ENCODE data around the gene DYRK1A.
A peak's percentile ranks its signal among the peaks of the same experiment; 100 is the strongest.
"Not testable (repeated sequence)": the region's sequence is repeated elsewhere in the genome, so short reads cannot be mapped to it uniquely, and the experiment has no call there.

DYRK1A gene

DNA sequence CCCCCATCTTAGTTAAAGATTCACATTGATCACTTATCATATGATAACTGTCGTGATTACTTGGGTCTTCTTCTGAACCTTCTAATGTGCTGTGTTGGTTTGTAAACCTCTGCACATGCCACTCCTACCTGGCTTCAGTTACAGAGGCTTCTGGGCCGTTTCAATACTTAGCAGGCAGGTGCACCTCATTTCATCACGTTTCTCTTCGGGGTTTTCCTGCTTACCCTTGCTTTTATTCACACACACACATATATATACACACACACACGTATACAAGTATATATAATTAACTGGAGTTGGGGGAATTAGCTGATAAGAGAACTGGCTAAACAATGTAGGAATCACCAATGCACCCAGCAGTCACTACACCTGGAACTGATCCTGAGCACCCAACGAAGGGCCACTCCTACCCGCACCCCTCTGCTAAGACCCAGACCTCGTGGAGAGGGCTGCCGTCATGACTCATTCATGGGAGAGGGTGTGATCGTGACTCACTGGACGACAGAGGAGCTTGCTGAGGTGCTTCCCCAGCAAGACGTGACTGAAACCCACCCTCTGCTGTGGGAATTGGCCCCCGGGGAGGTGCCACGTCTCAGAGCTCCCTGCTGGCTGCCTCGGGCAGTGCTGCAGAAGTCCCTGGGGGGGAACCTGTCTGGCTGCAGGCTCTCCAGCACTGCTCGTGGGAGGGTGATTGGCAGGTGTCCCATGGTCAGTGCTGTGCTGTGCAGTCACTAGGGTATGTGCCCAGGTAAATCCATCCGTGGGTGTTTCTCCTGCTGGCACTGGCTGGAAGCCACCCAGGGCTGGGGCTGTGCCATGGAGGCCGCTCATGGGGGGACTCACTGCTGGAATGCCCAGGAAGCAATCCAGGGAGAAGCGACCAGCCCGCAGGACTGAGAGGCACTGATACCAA lies 166.6 kb downstream of the DYRK1A start:
- DNase-seq: no peak

- no peak for DNase-seq
These were observed 167.9 kb downstream of the DYRK1A start for GRCh38 chr21:37534431-37534830.

DNA sequence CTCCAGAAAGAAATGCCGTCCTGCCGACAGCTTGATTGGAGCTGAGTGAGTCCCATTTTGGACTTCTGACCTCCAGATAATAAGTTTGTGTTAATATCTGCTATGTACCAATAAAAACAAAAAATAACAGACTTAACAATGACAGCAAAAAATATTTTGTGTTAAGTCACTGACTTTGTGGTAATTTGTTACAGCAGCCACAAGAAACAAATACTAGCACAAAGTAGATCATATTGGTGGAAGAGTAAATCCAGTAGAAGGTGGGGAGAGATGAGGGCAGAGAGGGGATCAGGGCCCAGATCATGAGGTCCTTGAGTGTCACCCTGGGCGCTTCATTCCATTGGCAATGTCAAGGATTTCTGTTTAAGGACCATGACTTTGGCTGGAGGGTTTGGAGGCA lies 168.6 kb downstream of the DYRK1A start:
- no peak for DNase-seq

GRCh38 chr21:37535672-37536071 lies 169.1 kb downstream of the DYRK1A start:
- no peak for DNase-seq

DNA sequence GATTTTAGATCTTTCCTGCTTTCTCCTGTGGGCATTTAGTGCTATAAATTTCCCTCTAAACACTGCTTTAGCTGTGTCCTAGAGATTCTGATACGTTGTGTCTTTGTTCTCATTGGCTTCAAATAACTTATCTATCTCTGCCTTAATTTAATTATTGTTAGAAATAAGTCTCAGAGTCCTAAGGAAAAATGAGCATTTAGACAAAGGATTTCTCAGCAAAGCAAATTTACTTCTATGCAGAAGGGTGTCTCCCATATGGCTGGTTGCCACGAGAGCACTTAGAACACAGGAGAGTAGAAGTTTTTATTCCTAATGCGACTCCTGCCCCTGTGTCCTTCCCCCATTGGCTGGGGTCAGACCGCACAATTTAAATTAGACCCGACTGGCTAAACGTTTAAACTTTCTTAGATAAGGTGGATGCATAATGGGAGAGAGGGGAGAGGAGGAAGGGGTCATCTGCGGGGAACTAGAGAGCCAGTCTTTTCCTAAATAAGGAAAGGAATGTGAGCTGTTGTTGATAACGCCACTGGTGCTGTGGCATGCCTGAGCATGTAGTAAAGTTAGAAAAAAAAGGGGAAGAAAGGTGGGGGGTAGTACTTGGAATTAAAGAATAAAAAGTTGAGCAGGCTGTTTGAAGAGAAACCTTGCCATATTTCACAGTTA lies 170.2 kb downstream of the DYRK1A start:
- DNase-seq: no peak

DNA sequence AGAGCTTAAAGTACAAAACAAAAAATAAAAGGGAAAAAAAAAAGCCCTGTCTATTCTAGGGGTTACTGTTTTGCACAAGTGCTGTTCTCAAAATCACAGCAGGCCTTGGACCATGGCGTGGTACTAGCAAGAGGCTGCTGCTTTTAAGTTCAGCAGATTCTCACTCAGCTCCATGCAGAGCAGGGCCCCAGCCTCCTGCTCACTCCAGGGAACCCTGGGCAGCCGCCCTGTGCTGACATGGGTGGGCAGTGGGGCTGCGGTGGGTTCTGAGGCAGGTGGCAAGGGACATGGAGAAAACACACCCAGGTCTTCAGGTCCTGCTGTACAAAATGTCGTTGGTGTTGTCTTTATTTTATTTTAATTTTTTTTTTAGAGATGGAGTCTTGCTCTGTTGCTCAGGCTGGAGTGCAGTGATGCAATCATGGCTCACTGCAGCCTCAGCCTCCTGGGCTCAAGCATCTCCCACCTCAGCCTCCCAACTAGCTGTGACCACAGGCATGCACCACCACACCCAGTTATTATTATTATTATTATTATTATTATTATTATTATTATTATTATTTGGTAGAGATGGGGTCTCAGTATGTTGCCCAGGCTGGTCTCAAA lies 170.9 kb downstream of the DYRK1A start:
- no peak for DNase-seq

GRCh38 chr21:37538971-37539590 lies 172.5 kb downstream of the DYRK1A start:
- DNase-seq: no peak

DNA sequence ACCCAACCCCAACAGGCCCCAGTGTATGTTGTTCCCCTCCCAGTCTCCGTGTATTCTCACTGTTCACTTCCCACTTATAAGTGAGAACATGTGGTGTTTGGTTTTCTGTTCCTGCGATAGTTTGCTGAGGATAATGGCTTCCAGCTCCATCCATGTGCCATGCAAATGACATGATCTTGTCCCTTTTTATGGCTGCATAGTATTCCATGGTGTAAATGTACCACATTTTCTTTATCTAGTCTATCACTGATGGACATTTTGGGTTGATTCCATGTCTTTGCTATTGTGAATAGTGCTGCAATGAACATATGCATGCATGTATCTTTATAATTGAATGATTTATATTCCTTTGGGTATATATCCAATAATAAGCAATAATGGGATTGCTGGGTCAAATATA lies 174.6 kb downstream of the DYRK1A start:
- DNase-seq: not testable (repeated sequence)

DNA sequence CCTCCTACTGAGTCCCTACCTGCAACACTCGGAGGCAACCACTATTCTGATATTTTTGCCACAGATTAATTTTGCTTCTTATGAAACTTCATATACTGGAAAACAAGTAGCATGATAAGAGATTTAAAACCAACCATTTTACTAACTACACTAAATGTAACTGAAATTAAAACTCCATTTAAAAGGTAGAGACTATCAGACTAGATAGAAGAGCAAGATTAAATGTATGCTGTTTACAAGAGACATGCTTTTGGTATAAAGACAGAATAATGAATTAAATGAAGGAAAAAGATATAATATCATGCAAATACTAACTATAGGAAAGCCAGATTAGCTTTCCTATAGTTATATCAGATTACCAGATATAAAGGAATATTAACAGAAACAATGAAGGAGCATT lies 175.9 kb downstream of the DYRK1A start:
- DNase-seq: no peak

GRCh38 chr21:37546299-37546908 lies 179.8 kb downstream of the DYRK1A start:
- no peak for DNase-seq

GRCh38 chr21:37546949-37547614 lies 180.5 kb downstream of the DYRK1A start:
- peak; percentile 3 for DNase-seq

DNA sequence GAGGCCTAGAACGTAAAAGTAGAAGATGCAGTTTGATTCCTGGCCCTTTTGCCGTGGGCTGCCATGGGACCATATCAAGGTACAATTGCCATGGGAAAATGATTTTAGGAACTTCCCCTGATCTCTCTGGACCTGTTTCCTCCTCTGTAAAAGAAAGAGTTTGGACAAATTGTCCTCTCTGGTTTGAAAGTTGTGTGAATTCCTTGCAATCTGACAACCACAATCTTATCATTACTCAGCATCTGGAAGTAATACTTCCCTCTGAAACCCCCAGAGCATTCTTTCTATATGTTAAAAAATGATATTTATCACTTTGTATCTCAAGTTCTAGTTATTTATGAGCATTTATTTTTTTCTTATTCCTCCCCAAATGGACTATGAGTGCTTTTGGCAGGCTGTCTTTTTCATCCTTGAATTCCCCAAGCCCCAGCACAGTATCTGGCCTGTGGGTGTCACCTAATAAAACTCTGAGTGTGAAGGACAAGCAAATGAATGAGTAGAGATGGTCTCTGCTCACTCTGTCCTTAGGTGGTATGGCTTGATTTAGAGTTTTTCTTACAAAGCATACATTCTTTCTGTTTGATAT lies 181.1 kb downstream of the DYRK1A start:
- no peak for DNase-seq

DNA sequence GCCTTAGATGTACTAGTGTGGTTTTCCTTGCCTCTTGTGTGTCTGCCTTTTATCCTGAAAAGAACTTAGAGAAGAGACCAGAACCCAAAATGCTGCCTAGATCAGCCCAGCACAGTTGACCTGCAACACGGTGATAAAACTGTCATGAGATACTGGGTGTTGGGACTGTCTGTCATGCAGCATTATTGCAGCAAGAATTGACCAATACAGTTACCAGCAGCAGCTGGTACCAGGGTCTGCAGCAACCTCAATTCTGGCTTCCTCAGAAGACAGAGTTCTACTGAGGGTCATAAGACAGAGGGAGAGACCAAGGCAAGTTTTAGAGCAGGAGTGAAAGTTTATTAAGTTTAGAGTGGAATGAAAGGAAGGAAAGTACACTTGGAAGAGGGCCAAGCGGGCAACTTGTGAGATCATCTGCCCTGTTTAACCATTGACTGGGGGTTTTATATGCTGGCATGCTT lies 182.0 kb downstream of the DYRK1A start:
- no peak for DNase-seq

GRCh38 chr21:37549730-37550129 lies 183.2 kb downstream of the DYRK1A start:
- DNase-seq: not testable (repeated sequence)

DNA sequence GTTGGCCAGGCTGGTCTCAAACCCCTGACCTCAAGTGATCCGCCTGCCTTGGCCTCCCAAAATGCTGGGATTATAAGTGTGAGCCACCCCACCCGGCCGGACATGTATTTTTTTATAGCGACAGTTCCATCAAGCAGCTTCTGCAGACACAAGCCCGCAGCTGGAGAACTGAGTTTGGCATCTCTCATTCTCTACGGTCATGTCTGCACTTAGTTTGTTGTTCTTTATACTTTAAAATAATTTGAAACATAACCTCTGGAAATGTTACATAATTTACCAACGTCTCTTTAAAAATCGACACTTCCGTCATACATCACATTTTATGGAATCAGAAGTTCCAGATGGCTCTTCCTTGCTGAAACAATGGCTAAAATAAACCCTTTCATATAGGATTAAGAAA lies 183.6 kb downstream of the DYRK1A start:
- DNase-seq: no peak

GRCh38 chr21:37550618-37551330 lies 184.2 kb downstream of the DYRK1A start:
- no peak for DNase-seq

DNA sequence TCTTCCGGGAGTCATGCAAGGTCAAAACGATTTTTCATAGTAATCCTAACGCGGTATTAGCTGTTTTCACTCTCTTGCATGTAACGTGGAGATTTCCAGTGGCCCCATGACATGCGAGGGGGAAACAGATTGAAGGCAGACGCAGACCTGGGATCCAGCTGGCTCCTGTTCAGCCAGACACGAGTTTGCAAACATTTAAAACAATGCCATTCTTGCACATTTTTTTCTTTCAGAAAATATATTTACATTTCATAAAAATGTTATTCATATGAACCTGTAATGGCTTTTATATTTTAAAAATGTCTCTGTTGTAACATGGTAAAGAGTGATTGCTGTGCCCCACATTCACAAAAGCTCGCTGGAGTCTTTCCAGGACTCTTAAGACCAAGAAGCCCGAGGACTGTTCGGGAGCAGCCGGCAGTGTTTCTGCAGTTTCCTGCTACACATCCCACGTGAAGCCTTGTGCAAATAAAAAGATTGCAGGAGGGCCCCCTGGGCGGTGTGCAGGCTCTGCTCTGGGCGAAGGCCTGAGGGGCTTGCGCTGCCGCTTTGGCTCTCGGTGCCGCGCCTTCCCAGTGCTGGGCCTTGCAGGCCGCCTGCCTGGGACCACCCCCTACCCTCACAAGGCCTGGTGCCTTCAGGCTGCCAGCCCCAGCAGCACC lies 184.9 kb downstream of the DYRK1A start:
- DNase-seq: peak; percentile 6

- no peak for DNase-seq
These were observed 185.4 kb downstream of the DYRK1A start for GRCh38 chr21:37551993-37552355.

DNA sequence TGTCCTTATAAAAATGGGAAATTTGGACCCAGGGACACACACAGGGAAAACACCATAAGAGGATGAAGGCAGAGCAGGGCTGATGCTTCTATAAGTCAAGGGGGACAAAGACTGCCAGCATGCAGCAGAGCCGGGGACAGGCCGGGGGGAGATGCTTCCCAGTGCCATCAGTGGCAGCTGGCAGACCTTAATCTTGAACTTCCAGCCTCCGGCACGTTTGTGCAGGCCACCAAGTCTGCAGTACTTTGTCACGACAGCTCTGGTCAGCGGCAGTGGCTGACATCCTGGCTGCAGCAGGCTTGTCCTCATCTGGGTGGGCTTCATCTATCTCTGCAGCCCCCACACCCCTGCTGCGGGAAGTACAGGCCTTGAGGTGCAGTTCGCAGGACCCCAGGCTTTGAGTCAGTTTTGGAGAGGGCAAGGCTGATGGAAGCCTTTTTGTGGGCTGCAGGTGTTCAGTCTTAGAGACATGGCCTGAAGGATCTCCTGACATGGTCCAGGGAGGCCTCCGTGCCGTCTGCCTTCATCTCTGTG lies 186.0 kb downstream of the DYRK1A start:
- no peak for DNase-seq

DNA sequence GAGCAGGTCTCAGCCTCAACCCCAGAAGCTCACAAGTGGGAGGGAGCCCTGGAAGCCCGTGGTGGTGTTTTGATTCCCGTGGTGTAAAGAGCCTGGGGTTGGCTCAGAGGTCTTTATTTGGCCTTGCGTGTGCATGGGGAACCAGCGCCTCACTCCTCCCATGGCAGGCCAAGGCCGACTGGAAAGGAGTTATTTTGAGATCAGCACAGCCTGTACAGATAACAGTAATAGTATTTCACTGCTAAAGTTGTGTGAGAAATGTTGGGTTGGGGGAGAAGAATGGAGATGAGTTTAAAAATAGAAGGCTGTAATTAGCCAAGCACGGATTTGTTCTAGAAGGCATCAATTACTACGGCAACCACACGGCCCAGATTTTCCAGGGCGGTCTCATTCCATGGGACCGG lies 186.5 kb downstream of the DYRK1A start:
- DNase-seq: no peak

All from DMS153 (cell line).